ENCODE data around the gene FAM81A. TPM values are rescaled to one million over a fixed set of nuclear protein-coding genes. Genes with fewer than 3 reads are reported as not detected.
A peak's percentile ranks its signal among the peaks of the same experiment; 100 is the strongest.
"Not testable (repeated sequence)": the region's sequence is repeated elsewhere in the genome, so short reads cannot be mapped to it uniquely, and the experiment has no call there.

Gene FAM81A
- total RNA-seq, 3 donors from 2014 or later (not counting 1 experiment from before 2014, with no cell fraction given), result 1.0 TPM; not detected in 2

GRCh38 chr15:59398220-59398619, 39.8 kb upstream of the FAM81A start:
- no peak overlapping the region for H3K27ac Mint-ChIP-seq
- 100% methylated on average over 1 of the region's 1 CpG for WGBS (ENCODE audit: insufficient coverage)
- H3K36me3 Mint-ChIP-seq, result no peaks in the 10 kb centered on the region
- peaks cover 6% of the 10 kb centered on the region for H3K27me3 ChIP-seq (ENCODE audit: control insufficient read depth, insufficient read depth, low read length)
- no peaks in the 10 kb centered on the region for H3K9me3 ChIP-seq (ENCODE audit: control insufficient read depth, insufficient read depth, low read length)
- DNase-seq, result no peak
- H3K36me3 ChIP-seq (ENCODE audit: control insufficient read depth, insufficient read depth, low read length), result no peaks in the 10 kb centered on the region
- H3K27me3 Mint-ChIP-seq (ENCODE audit: low read depth in 2 of 2), result peaks cover 37 to 68% of the 10 kb centered on the region in 2 donors
- H3K9me3 Mint-ChIP-seq, result no peaks in the 10 kb centered on the region
- TF ChIP-seq CTCF (IDR thresholded peaks at IDR 0.05), result no peak
- H3K4me1 Mint-ChIP-seq, result peaks cover 11 to 17% of the 10 kb centered on the region in 2 donors
- intact Hi-C loops (cut with micrococcal nuclease), result no loop called here
- no peak overlapping the region for H3K4me3 ChIP-seq (ENCODE audit: low read length)
- peaks cover 15% of the 10 kb centered on the region for H3K4me1 ChIP-seq (ENCODE audit: control insufficient read depth, insufficient read depth, low read length)
- no peak overlapping the region for H3K4me3 Mint-ChIP-seq
- ATAC-seq, result no peak
- no peak overlapping the region for H3K27ac ChIP-seq (ENCODE audit: low read length)

DNA sequence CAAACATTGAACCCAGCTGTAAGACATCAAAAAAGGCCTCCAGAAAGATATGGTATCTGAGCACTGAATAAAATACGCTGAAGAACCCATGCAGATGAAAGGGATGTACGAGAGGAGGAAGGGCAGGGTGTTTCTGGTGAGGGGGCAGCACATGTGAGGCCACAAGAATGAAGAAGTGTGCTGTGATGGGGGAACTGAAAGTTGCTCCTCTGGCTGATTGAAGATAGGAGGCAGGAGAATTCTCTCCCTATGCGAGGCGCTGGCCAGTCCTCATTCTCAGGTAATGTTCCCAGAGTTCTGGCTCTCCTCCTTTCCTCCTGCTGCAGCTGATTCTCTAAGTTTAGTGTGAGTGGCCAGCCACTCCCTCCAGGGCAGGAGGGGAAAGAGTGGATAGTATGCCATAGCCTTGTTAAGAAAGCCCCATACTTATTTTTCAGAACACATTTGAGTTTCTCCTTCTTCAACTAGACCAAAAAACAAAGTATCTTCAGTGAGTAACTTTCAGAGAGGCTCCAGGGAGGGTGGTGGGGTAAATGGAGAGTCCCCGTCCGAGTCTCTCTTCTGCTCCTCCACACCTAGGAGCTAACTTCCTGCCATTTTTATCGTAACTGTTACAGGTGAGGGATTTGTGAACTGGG, 38.4 kb upstream of the FAM81A start:
- Histone ChIP-seq H3K9me3 (ENCODE audit: control insufficient read depth, insufficient read depth, low read length) (no peaks in the 10 kb centered on the region), H3K27me3 (ENCODE audit: control insufficient read depth, insufficient read depth, low read length) (peaks cover 3% of the 10 kb centered on the region), H3K4me1 (ENCODE audit: control insufficient read depth, insufficient read depth, low read length) (peaks cover 15% of the 10 kb centered on the region), H3K4me3 (ENCODE audit: low read length) (no peak overlapping the region), H3K27ac (ENCODE audit: low read length) (peak overlapping the region; percentile 37), H3K36me3 (ENCODE audit: control insufficient read depth, insufficient read depth, low read length) (no peaks in the 10 kb centered on the region)
- Mint-ChIP-seq H3K36me3 (no peaks in the 10 kb centered on the region), H3K27ac (no peak overlapping the region), H3K27me3 (ENCODE audit: low read depth in 2 of 2) (peaks cover 37 to 59% of the 10 kb centered on the region in 2 donors), H3K4me3 (no peak overlapping the region), H3K9me3 (no peaks in the 10 kb centered on the region), H3K4me1 (peaks cover 8 to 11% of the 10 kb centered on the region in 2 donors)
- intact Hi-C loops (cut with micrococcal nuclease), result no loop called here
- no peak for TF ChIP-seq CTCF (IDR thresholded peaks at IDR 0.05)
- ATAC-seq (peak in 2 of 3 donors; percentile 15 to 48), DNase-seq (no peak)
- 44% methylated on average over 7 of the region's 7 CpGs for WGBS (ENCODE audit: insufficient coverage)

DNA sequence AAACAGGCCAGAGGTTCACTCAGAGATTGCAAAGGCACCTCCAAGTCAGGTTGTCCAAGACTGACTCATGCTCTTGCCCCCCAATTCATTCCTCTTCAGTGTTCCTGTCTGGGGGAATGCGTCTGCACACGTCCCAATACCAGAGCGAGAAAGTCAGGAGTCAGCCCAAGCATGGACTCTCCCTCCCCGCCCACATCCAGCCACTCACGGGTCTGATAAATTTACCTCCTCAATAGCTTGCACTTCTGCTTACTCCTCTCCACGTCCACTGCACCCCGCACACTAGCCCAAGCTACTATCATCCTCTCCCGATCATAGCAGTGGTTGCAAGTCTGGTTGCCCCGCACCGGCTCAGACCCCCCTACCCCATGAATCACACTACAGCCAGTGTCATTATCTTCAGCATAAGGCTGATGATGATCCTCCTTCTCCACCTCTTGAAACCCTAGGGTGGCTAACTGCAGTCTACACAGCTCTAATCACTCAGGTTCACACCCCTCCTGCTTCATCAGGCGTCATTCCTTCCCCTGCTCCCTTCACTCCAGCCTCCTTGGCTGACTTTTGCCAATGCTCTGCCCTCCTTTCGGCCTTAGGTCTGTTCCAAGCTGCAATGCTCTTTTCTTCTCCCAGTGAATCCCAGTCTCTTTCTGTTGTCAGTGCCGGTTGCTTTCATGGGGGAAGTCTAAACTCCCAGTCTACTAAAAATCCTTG, 37.7 kb upstream of the FAM81A start:
- H3K4me1 ChIP-seq (ENCODE audit: control insufficient read depth, insufficient read depth, low read length), result peaks cover 15% of the 10 kb centered on the region
- H3K27ac Mint-ChIP-seq, result no peak overlapping the region
- H3K4me1 Mint-ChIP-seq, result peaks cover 6 to 11% of the 10 kb centered on the region in 2 donors
- H3K36me3 Mint-ChIP-seq, result no peaks in the 10 kb centered on the region
- H3K36me3 ChIP-seq (ENCODE audit: control insufficient read depth, insufficient read depth, low read length), result no peaks in the 10 kb centered on the region
- H3K27me3 Mint-ChIP-seq (ENCODE audit: low read depth in 2 of 2), result peaks cover 41 to 64% of the 10 kb centered on the region in 2 donors
- H3K27ac ChIP-seq (ENCODE audit: low read length), result peak overlapping the region; percentile 23
- ATAC-seq (no peak), DNase-seq (no peak)
- intact Hi-C loops (cut with micrococcal nuclease), result no loop called here
- H3K9me3 ChIP-seq (ENCODE audit: control insufficient read depth, insufficient read depth, low read length), result no peaks in the 10 kb centered on the region
- no peaks in the 10 kb centered on the region for H3K9me3 Mint-ChIP-seq
- no peak for TF ChIP-seq CTCF (IDR thresholded peaks at IDR 0.05)
- no peak overlapping the region for H3K4me3 ChIP-seq (ENCODE audit: low read length)
- H3K4me3 Mint-ChIP-seq, result no peak overlapping the region
- WGBS (ENCODE audit: insufficient coverage), result 86% methylated on average over 13 of the region's 13 CpGs
- peaks cover 3% of the 10 kb centered on the region for H3K27me3 ChIP-seq (ENCODE audit: control insufficient read depth, insufficient read depth, low read length)

DNA sequence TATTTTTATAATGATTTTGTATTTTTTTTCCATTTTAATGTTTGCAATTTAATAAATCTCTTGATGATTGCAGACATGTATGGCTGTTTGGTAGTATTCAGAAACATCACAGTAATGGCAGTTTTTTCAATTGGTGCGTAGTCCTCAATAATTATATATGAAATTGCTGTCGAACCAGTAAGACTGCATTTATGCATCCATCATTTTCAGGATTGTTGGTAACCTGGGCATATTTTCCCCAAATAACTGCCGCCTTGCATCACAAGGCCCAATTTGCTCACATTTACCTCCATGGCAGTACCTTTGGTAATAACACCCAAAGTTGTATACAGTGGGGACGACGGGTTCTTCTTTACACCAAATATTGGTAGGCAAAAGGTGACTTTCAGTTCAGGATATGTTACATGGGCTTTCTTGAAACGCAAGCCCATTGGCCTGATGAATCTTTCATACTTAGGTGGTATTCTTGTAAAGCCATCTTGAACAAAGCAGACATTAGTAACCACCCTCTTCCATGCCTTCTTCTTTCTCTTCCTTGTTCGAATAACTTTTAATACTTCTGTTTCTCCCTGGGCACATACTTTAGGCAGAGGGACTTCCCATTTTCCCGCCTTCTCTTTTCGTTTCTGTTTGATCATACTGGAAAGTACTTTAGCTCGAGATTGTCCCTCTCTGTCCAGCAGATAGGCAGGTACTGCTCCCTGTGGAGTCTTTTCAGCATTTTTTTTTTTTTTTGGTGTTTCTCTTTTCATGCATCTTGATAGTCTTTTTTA, 36.7 kb upstream of the FAM81A start:
- WGBS (ENCODE audit: insufficient coverage), result 91% methylated on average over 10 of the region's 10 CpGs

More for the DNA sequence above, 36.7 kb upstream of the FAM81A start:
- H3K27me3 ChIP-seq (ENCODE audit: control insufficient read depth, insufficient read depth, low read length); intact Hi-C loops (cut with micrococcal nuclease); H3K4me3 Mint-ChIP-seq; H3K4me3 ChIP-seq (ENCODE audit: low read length); ATAC-seq; H3K36me3 ChIP-seq (ENCODE audit: control insufficient read depth, insufficient read depth, low read length); DNase-seq; H3K9me3 Mint-ChIP-seq; H3K27ac ChIP-seq (ENCODE audit: low read length); H3K36me3 Mint-ChIP-seq; H3K27ac Mint-ChIP-seq; H3K9me3 ChIP-seq (ENCODE audit: control insufficient read depth, insufficient read depth, low read length): not testable (repeated sequence)
- peaks cover 20% of the 10 kb centered on the region for H3K4me1 ChIP-seq (ENCODE audit: control insufficient read depth, insufficient read depth, low read length)
- H3K27me3 Mint-ChIP-seq (ENCODE audit: low read depth in 2 of 2), result peaks cover 38 to 65% of the 10 kb centered on the region in 2 donors
- H3K4me1 Mint-ChIP-seq, result peaks cover 6 to 15% of the 10 kb centered on the region in 2 donors
